Ishikawa (cell line): ENCODE measurements around the gene DIS3L2.

Source experiments
- CEBPB ChIP-seq: IDR thresholded peaks from 2 replicates; pipeline ENCODE4 v1.6.1; 2012
- EP300 ChIP-seq: IDR thresholded peaks from 2 replicates; pipeline ENCODE4 v1.6.1; 2012; ENCODE audit warnings: borderline replicate concordance
- FOXM1 ChIP-seq: IDR thresholded peaks from 2 replicates; pipeline ENCODE4 v1.6.1; 2012; ENCODE audit warnings: low read depth, borderline replicate concordance
- NFIC ChIP-seq: IDR thresholded peaks from 2 replicates; pipeline ENCODE4 v1.6.1; 2012
- RAD21 ChIP-seq: IDR thresholded peaks from 2 replicates; pipeline ENCODE4 v1.6.1; 2012; ENCODE audit warnings: low read depth
- TCF12 ChIP-seq: IDR thresholded peaks from 2 replicates; pipeline ENCODE4 v1.6.1; 2012; ENCODE audit warnings: low read depth
- TEAD4 ChIP-seq: IDR thresholded peaks from 2 replicates; pipeline ENCODE4 v1.6.1; 2012
- YY1 ChIP-seq: IDR thresholded peaks from 2 replicates; pipeline ENCODE4 v1.6.1; 2012; ENCODE audit warnings: low read depth
- ZBTB7A ChIP-seq: IDR thresholded peaks from 2 replicates; pipeline ENCODE4 v1.6.1; 2012; ENCODE audit warnings: low read depth
- TF ChIP-seq, protein P1 (sequence below): IDR thresholded peaks from 2 replicates; pipeline ENCODE4 v1.6.1; 2012; ENCODE audit warnings: low read depth, mild to moderate bottlenecking
- TF ChIP-seq, protein P2 (sequence below): IDR thresholded peaks from 2 replicates; pipeline ENCODE4 v1.6.1; 2012

DNA sequence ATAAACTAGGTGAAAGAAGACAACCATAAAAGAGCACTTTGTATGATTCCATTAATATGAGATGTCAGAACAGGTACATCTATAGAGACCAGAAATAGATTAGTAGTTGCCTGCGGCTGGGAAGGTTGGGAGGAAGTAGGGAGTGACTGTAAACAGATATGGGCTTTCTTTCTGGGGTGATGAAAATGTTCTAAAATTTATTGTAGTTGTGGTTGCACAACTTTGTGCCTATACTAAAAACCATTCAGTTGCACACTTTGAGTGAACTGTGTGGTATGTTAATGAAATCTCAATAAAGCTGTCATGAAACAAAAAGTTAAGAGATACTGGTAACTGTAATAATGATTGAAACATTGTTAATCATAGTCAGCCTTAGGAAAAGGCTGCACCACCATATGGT, 264.4 kb downstream of the DIS3L2 start:
- no peak for TF ChIP-seq CEBPB
- TF ChIP-seq ZBTB7A = no peak
- TF ChIP-seq TCF12 = no peak
- TF ChIP-seq, protein P1, sequence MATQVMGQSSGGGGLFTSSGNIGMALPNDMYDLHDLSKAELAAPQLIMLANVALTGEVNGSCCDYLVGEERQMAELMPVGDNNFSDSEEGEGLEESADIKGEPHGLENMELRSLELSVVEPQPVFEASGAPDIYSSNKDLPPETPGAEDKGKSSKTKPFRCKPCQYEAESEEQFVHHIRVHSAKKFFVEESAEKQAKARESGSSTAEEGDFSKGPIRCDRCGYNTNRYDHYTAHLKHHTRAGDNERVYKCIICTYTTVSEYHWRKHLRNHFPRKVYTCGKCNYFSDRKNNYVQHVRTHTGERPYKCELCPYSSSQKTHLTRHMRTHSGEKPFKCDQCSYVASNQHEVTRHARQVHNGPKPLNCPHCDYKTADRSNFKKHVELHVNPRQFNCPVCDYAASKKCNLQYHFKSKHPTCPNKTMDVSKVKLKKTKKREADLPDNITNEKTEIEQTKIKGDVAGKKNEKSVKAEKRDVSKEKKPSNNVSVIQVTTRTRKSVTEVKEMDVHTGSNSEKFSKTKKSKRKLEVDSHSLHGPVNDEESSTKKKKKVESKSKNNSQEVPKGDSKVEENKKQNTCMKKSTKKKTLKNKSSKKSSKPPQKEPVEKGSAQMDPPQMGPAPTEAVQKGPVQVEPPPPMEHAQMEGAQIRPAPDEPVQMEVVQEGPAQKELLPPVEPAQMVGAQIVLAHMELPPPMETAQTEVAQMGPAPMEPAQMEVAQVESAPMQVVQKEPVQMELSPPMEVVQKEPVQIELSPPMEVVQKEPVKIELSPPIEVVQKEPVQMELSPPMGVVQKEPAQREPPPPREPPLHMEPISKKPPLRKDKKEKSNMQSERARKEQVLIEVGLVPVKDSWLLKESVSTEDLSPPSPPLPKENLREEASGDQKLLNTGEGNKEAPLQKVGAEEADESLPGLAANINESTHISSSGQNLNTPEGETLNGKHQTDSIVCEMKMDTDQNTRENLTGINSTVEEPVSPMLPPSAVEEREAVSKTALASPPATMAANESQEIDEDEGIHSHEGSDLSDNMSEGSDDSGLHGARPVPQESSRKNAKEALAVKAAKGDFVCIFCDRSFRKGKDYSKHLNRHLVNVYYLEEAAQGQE = no peak
- no peak for TF ChIP-seq RAD21
- no peak for TF ChIP-seq YY1
- TF ChIP-seq, protein P2, sequence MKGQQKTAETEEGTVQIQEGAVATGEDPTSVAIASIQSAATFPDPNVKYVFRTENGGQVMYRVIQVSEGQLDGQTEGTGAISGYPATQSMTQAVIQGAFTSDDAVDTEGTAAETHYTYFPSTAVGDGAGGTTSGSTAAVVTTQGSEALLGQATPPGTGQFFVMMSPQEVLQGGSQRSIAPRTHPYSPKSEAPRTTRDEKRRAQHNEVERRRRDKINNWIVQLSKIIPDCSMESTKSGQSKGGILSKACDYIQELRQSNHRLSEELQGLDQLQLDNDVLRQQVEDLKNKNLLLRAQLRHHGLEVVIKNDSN = no peak
- TF ChIP-seq EP300 = no peak
- TF ChIP-seq NFIC = no peak
- no peak for TF ChIP-seq FOXM1
- TF ChIP-seq TEAD4 = no peak
